Measurements from ENCODE around the gene AIF1L.
"Not testable (repeated sequence)": the region's sequence is repeated elsewhere in the genome, so short reads cannot be mapped to it uniquely, and the experiment has no call there.

The AIF1L gene

GRCh38 chr9:131125038-131125287 is 28.6 kb downstream of the AIF1L start:
- DNase-seq, result no peak

- peak; percentile 97 for DNase-seq
Observed at GRCh38 chr9:131125288-131126058, 29.1 kb downstream of the AIF1L start, which contains the start of gene NUP214. Gene NUP214 (plus strand): TSS chr9:131125586. CDS start chr9:131125705, 119 bp downstream.

- DNase-seq, result no peak
Observed at GRCh38 chr9:131126059-131126426, 29.7 kb downstream of the AIF1L start.

GRCh38 chr9:131129183-131129582 is 32.9 kb downstream of the AIF1L start:
- no peak for DNase-seq

- DNase-seq, result no peak
Observed at GRCh38 chr9:131138676-131139075, 42.3 kb downstream of the AIF1L start.

GRCh38 chr9:131140112-131140511 is 43.8 kb downstream of the AIF1L start:
- DNase-seq, result no peak

- DNase-seq, result no peak
Observed at GRCh38 chr9:131140550-131140949, 44.2 kb downstream of the AIF1L start.

- DNase-seq, result no peak
Observed at GRCh38 chr9:131142160-131142559, 45.8 kb downstream of the AIF1L start.

GRCh38 chr9:131144201-131144600 is 47.9 kb downstream of the AIF1L start:
- DNase-seq, result no peak

- DNase-seq, result no peak
Observed at GRCh38 chr9:131145245-131145644, 48.9 kb downstream of the AIF1L start.

GRCh38 chr9:131146186-131146585 is 49.9 kb downstream of the AIF1L start:
- DNase-seq, result no peak

GRCh38 chr9:131148276-131148675 is 51.9 kb downstream of the AIF1L start:
- no peak for DNase-seq

- DNase-seq, result no peak
Observed at GRCh38 chr9:131148966-131149687, 52.8 kb downstream of the AIF1L start.

GRCh38 chr9:131149688-131150053 is 53.3 kb downstream of the AIF1L start:
- DNase-seq, result no peak

- DNase-seq, result no peak
Observed at GRCh38 chr9:131153595-131153994, 57.3 kb downstream of the AIF1L start.

GRCh38 chr9:131158673-131159072 is 62.3 kb downstream of the AIF1L start:
- not testable (repeated sequence) for DNase-seq

GRCh38 chr9:131160416-131161112 is 64.2 kb downstream of the AIF1L start:
- no peak for DNase-seq

- DNase-seq, result no peak
Observed at GRCh38 chr9:131161585-131161984, 65.3 kb downstream of the AIF1L start.

GRCh38 chr9:131162886-131163285 is 66.6 kb downstream of the AIF1L start:
- DNase-seq, result no peak

- DNase-seq, result no peak
Observed at GRCh38 chr9:131165523-131165922, 69.2 kb downstream of the AIF1L start.

- DNase-seq, result no peak
Observed at GRCh38 chr9:131167146-131167692, 70.9 kb downstream of the AIF1L start.

GRCh38 chr9:131167936-131168335 is 71.6 kb downstream of the AIF1L start:
- DNase-seq, result no peak

GRCh38 chr9:131169563-131170240 is 73.4 kb downstream of the AIF1L start:
- no peak for DNase-seq

Data from COR-L47 (cell line).